GM21360 (cell line): ENCODE data around the gene ZNF606.

Source experiments
- ATAC-seq: cut with Tn5 transposase; IDR thresholded peaks from one replicate; pipeline ENCODE4 v1.9.1; 2021; ENCODE audit warnings: mild to moderate bottlenecking, moderate library complexity; ENCODE audit not compliant: unreplicated experiment

The ZNF606 gene

GRCh38 chr19:58002384-58003173 lies at the start of gene ZNF606:
Gene ZNF606 (minus strand): TSS chr19:58002820. CDS start chr19:58001319, 1,501 bp downstream.
- peak; percentile 88 for ATAC-seq

- ATAC-seq = no peak
Measured at GRCh38 chr19:58052256-58052655, 49.6 kb upstream of the ZNF606 start.

DNA sequence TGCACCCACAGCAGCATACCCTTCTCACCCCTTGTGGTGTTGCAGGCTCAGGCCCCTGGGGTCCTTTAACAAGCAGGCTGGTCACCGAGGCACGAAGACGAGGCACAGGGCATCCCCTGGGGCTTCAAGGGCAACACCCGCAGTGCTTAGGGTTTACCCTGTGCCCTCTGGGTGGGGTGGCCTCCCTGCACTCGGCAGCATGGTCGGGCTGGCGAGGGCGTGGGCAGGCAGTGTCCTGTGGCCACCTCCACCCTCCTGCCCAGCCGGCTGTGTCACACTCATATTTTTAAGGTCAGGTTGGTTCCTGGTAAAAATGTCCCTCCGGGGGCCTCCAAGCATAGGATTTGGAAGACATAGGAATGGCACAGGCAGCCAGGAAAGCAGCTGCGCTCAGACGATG lies 45.1 kb upstream of the ZNF606 start:
- ATAC-seq = no peak

DNA sequence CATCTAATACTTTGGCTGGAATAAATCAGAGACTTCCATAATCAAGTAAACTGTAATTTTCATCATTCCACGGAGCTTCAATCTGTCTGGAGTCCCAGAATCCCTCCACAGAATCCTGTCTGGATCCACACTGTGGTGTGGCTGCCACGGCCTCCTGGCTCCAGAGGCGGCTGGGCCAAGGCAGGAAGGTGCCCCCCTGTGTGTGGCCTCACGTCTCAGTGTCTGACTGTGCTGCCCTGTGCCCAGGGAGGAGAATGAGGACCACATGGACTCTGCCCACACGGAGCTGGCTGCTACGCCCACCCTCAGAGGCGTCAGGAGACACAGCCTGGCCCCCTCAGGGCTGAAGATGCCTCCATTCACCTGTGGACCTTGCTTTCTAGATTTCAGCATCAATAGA lies 44.2 kb upstream of the ZNF606 start:
- no peak for ATAC-seq

DNA sequence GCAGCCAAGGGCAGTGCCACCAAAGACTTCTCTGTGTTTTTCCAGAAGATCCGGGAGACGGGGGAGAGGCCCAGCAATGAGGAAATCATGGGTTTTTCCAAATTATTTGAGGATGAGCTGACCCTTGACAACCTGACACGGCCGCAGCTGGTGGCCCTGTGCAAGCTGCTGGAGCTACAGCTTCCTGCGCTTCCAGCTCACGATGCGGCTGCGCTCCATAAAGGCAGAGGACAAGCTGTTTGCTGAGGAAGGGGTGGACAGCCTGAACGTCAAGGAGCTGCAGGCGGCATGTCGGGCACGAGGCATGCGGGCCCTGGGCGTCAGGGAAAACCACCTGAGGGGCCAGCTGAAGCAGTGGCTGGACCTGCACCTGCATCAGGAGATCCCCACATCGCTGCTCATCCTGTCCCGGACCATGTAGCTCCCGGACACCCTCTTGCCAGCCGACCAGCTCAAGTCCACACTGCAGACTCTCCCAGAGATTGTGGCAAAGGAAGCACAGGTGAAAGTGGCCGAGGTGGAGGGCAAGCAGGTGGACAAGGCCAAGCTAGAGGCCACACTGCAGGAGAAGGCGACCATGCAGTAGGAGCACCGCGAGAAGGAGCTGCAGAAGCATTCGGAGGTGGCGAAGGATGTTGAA lies 42.9 kb upstream of the ZNF606 start:
- ATAC-seq = no peak

DNA sequence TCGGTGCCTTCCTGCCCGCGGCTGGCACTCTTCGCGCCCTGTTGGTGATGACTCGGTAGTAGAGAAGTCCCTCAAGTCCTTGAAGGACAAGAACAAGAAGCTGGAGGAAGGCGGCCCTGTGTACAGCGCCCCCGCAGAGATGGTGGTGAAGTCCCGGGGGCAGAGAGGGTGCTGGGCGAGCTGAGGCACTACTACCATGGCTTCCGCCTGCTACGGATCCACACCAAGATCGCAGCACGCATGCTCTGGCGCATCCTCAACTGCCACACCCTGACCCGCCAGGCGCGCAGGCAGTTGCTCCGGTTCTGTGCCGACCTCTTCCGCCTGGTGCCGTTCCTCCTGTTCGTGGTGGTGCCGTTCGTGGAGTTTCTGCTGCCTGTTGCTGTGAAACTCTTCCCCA lies 42.3 kb upstream of the ZNF606 start:
- ATAC-seq = no peak

DNA sequence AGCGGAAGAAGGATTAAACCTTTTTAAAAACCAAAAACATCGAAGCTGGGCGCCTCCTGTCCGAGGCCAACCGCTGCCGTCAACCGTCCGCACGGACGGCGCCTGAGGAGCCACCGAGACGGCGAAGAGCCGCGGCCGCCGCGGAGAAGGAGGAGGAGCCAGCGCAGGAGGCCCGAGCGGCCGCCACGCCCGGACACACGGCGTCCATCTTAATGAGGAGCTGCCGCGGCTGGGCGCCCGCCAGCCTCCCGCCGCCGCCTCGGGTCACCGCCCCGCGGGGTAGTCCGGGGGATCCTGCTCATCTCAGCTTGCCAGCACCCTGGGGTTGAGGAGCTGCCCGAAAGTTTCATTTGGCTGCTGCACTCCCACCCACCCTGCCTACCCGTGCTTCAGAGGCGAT lies 41.8 kb upstream of the ZNF606 start:
- ATAC-seq = no peak

GRCh38 chr19:58042495-58043340 lies 40.1 kb upstream of the ZNF606 start:
- no peak for ATAC-seq

DNA sequence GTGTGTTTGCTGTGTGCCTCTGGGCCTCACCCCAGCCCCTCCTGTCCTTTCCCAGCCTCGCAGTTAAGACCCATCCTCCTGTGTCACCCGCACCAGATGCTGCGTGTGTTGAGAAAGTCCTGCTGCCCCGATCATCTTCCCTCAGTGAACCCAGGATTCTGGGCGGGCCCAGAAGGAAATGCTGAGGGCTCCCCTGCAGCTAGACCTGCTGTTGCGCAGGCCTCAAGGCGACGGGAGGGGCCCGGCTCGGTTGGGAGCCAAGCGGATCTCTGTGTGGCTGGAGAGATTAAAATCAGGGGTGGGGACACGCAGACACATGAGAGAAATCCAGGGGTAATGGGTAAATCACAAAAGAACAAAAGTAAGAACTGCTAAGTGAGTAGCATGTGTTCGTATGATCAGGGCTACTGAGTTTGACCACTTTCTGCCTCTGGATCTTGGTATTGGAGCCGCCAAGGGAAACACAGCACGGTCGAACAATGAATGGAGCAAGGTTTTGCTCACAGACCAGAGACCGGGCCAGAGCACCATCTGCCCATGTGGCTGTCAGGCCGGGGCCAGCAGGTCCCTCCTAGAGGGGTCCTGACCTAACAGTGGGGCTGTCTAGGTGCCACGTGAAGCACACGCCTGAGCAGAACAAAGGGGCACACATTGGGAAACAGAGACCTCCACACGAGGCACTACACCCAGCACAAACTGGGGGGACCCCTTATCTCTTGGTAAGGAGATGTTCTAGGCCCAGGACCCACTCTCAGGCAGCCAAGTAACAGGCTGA lies 38.3 kb upstream of the ZNF606 start:
- no peak for ATAC-seq

DNA sequence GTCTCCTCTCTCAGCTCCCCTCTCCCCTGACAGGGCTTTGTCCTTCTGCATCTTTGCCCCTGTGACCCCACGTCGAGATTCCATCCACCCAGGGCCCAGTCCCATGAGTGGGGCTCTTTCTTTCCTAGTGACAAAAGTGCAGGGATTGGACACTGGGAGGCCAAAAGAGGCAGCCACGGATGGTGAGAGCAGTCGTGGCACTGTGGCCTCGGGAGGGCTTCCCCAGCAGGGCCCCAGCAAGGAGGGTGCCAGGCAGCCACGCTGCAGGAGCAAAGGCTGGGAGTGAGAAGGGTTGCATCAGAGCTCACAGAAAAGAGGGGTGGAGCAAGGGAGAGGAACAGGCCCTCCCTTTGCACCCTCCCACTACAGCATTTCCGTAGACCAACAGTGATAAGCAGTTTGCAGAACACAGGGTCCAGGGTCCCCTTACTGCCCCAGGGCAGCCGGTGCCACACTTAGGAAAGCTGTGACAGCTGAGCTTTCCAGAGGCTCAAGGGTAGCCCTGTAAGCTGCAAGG lies 36.1 kb upstream of the ZNF606 start:
- no peak for ATAC-seq

DNA sequence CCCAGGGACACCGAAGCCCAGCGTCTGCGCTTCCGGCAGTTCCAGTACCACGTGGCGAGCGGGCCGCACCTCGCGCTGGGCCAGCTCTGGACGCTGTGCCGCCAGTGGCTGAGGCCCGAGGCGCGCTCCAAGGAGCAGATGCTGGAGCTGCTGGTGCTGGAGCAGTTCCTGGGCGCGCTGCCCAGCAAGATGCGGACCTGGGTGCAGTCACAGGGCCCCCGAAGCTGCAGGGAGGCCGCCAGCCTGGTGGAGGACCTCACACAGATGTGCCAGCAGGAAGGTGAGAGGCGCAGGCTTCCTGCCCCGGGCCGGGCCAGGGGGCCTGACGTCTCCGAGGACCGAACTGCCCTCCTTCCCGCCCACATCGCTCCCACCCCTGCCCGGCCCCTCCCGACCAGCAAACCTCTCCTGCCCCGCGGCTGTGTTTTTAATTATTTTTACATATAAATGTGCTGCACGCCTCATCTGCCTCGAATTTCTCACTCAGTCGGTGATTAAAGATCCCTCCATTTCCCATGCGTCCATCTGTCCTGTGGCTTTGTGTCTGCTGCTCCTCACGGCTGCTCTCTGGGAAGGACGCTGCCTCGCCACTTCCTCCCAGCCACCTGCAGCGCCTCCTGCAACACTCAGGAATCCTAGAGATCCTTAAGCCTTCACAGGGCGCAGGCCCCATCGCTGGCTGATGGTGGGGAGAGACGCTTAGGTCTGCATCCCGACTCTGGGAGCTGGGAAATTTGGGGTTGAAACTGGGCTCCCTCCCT lies 35.5 kb upstream of the ZNF606 start:
- ATAC-seq = no peak

DNA sequence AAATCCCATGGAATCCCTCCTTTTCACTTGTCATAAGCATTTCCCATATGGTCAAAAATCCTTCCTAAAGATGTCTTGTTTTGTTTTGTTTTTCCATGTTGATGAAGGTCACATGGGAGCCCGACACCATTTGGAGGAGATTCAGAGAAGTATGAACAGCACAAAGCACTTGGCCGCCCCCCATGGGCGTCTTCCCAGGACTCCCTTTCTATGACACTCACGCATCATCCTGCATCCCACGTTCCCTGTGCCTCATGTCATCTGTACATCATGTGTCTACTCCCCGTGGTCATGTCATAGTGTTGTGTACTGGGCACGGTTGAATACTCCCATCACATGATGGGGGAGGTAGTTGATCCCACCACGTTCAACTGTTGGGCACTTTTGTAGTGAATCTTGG lies 33.2 kb upstream of the ZNF606 start:
- no peak for ATAC-seq

- ATAC-seq = no peak
Measured at GRCh38 chr19:58034477-58034793, 31.8 kb upstream of the ZNF606 start.

GRCh38 chr19:58033741-58034476 lies 31.3 kb upstream of the ZNF606 start, which contains the start of gene ZSCAN1:
Gene ZSCAN1 (plus strand): TSS chr19:58034025. CDS start chr19:58037837, 3,812 bp downstream.
- no peak for ATAC-seq

DNA sequence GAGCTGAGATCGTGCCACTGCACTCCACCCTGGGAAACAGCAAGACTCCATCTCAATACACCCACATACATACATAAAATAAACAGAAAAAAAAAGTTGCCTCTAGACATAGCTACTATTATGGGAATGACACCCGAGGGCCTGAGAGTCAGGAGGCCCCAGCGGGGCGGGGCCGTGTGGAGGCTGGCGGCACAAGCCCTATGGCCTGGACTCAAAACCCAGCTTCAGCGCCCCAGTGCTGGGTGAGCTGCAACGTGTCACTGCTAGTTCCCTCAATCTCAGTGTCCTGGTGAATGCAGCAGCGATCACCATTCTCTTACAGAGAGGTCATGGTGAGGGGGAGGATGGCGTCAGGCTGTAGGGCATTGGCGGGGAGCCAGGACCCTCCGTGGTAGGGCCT lies 22.0 kb upstream of the ZNF606 start:
- ATAC-seq = no peak

- no peak for ATAC-seq
Measured at GRCh38 chr19:58022283-58022660, 19.7 kb upstream of the ZNF606 start.

- no peak for ATAC-seq
Measured at GRCh38 chr19:58021541-58022282, 19.1 kb upstream of the ZNF606 start.

- no peak for ATAC-seq
Measured at GRCh38 chr19:58020129-58020528, 17.5 kb upstream of the ZNF606 start.

DNA sequence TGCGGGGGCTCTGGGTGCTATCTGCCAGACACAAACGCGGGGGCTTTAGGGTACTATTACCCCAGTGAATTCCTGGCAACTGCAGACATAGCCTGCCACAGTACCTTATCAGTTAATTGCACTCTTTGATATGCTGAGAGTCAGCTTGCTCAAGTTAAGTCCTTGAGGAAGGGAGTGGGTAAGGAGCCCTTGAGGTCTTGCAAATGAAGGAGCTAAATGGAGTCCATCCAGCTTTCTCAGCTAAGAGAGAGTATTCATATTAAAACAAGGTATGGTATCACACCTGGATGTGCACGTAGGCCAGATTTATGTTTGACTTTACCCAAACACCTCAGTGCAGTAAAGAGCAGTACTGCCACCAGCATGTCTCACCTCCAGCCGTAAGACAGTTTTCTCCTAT lies 11.5 kb upstream of the ZNF606 start:
- no peak for ATAC-seq
